ENCODE measurements around the gene HOMER2.
"Not testable (repeated sequence)": the region's sequence is repeated elsewhere in the genome, so short reads cannot be mapped to it uniquely, and the experiment has no call there.

HOMER2 gene

GRCh38 chr15:82966671-82967071, 14.2 kb upstream of the HOMER2 start:
- H3K4me3 ChIP-seq (ENCODE audit: low read depth, low read length), result no peak overlapping the region

GRCh38 chr15:82964890-82965289, 12.4 kb upstream of the HOMER2 start:
- H3K4me3 ChIP-seq (ENCODE audit: low read depth, low read length), result no peak overlapping the region

- no peak overlapping the region for H3K4me3 ChIP-seq (ENCODE audit: low read depth, low read length)
Observed at GRCh38 chr15:82963471-82964341, 11.2 kb upstream of the HOMER2 start.

- H3K4me3 ChIP-seq (ENCODE audit: low read depth, low read length), result no peak overlapping the region
Observed at GRCh38 chr15:82960766-82961165, 8.2 kb upstream of the HOMER2 start.

- H3K4me3 ChIP-seq (ENCODE audit: low read depth, low read length), result no peak overlapping the region
Observed at GRCh38 chr15:82959423-82959822, 6.9 kb upstream of the HOMER2 start.

GRCh38 chr15:82958638-82959037, 6.1 kb upstream of the HOMER2 start:
- H3K4me3 ChIP-seq (ENCODE audit: low read depth, low read length), result no peak overlapping the region

GRCh38 chr15:82951472-82952157, 905 bp downstream of the HOMER2 start:
- peak overlapping the region; percentile 50 for H3K4me3 ChIP-seq (ENCODE audit: low read depth, low read length)

- no peak overlapping the region for H3K4me3 ChIP-seq (ENCODE audit: low read depth, low read length)
Observed at GRCh38 chr15:82950746-82951370, 1.7 kb downstream of the HOMER2 start.

- H3K4me3 ChIP-seq (ENCODE audit: low read depth, low read length), result no peak overlapping the region
Observed at GRCh38 chr15:82950295-82950694, 2.2 kb downstream of the HOMER2 start.

GRCh38 chr15:82946155-82946701, 6.3 kb downstream of the HOMER2 start:
- no peak overlapping the region for H3K4me3 ChIP-seq (ENCODE audit: low read depth, low read length)

GRCh38 chr15:82945326-82945725, 7.2 kb downstream of the HOMER2 start:
- no peak overlapping the region for H3K4me3 ChIP-seq (ENCODE audit: low read depth, low read length)

GRCh38 chr15:82944821-82945220, 7.7 kb downstream of the HOMER2 start:
- no peak overlapping the region for H3K4me3 ChIP-seq (ENCODE audit: low read depth, low read length)

- H3K4me3 ChIP-seq (ENCODE audit: low read depth, low read length), result no peak overlapping the region
Observed at GRCh38 chr15:82944056-82944455, 8.5 kb downstream of the HOMER2 start.

- H3K4me3 ChIP-seq (ENCODE audit: low read depth, low read length), result no peak overlapping the region
Observed at GRCh38 chr15:82943176-82943575, 9.3 kb downstream of the HOMER2 start.

GRCh38 chr15:82942691-82943090, 9.8 kb downstream of the HOMER2 start:
- no peak overlapping the region for H3K4me3 ChIP-seq (ENCODE audit: low read depth, low read length)

- not testable (repeated sequence) for H3K4me3 ChIP-seq (ENCODE audit: low read depth, low read length)
Observed at GRCh38 chr15:82939678-82940077, 12.8 kb downstream of the HOMER2 start.

- H3K4me3 ChIP-seq (ENCODE audit: low read depth, low read length), result no peak overlapping the region
Observed at GRCh38 chr15:82937712-82938058, 14.8 kb downstream of the HOMER2 start.

GRCh38 chr15:82936966-82937711, 15.4 kb downstream of the HOMER2 start:
- H3K4me3 ChIP-seq (ENCODE audit: low read depth, low read length), result no peak overlapping the region

GRCh38 chr15:82935382-82935781, 17.1 kb downstream of the HOMER2 start:
- no peak overlapping the region for H3K4me3 ChIP-seq (ENCODE audit: low read depth, low read length)

- no peak overlapping the region for H3K4me3 ChIP-seq (ENCODE audit: low read depth, low read length)
Observed at GRCh38 chr15:82934100-82934880, 18.2 kb downstream of the HOMER2 start.

All from iPS-11a (cell line).